ENCODE data around the gene PKP4.

The PKP4 gene

GRCh38 chr2:158659483-158659882 is 202.7 kb downstream of the PKP4 start:
- no peak overlapping the region for H3K4me2 ChIP-seq
- H3K4me1 ChIP-seq (ENCODE audit: low read depth, poor library complexity, severe bottlenecking): no peaks in the 10 kb centered on the region
- H3K36me3 ChIP-seq (ENCODE audit: insufficient read depth): no peaks in the 10 kb centered on the region
- no peak overlapping the region for H3K27ac ChIP-seq
- H3K4me3 ChIP-seq (IDR thresholded peaks at IDR 0.05; ENCODE audit: insufficient read depth, low read depth, low read length): no peak overlapping the region
- H4K20me1 ChIP-seq (ENCODE audit: insufficient read depth): no peaks in the 10 kb centered on the region
- H3K27me3 ChIP-seq (ENCODE audit: insufficient read depth, low read depth): no peaks in the 10 kb centered on the region
- H3K9ac ChIP-seq: no peak overlapping the region
- no peak overlapping the region for H2AFZ ChIP-seq (ENCODE audit: low read depth)
- no peak for TF ChIP-seq CTCF (conservative IDR thresholded peaks at IDR 0.05; ENCODE audit: low read depth, low read length)
- no peaks in the 10 kb centered on the region for H3K79me2 ChIP-seq (ENCODE audit: insufficient read depth, low read depth)

- H3K79me2 ChIP-seq (ENCODE audit: insufficient read depth, low read depth): no peaks in the 10 kb centered on the region
- no peak for TF ChIP-seq CTCF (conservative IDR thresholded peaks at IDR 0.05; ENCODE audit: low read depth, low read length)
- H3K4me3 ChIP-seq (IDR thresholded peaks at IDR 0.05; ENCODE audit: insufficient read depth, low read depth, low read length): no peak overlapping the region
- H3K27me3 ChIP-seq (ENCODE audit: insufficient read depth, low read depth): no peaks in the 10 kb centered on the region
- no peaks in the 10 kb centered on the region; the same call in 1 of the 2 replicates for H3K36me3 ChIP-seq (ENCODE audit: insufficient read depth)
- H3K27ac ChIP-seq: no peak overlapping the region
- peaks cover 15% of the 10 kb centered on the region for H3K4me1 ChIP-seq (ENCODE audit: low read depth, poor library complexity, severe bottlenecking)
- no peaks in the 10 kb centered on the region for H4K20me1 ChIP-seq (ENCODE audit: insufficient read depth)
- no peak overlapping the region for H3K9ac ChIP-seq
- no peak overlapping the region for H3K4me2 ChIP-seq
- no peak overlapping the region for H2AFZ ChIP-seq (ENCODE audit: low read depth)
These were observed 204.5 kb downstream of the PKP4 start for GRCh38 chr2:158661231-158661630.

GRCh38 chr2:158662421-158662820 is 205.7 kb downstream of the PKP4 start:
- no peaks in the 10 kb centered on the region for H4K20me1 ChIP-seq (ENCODE audit: insufficient read depth)
- no peak overlapping the region for H2AFZ ChIP-seq (ENCODE audit: low read depth)
- no peaks in the 10 kb centered on the region for H3K27me3 ChIP-seq (ENCODE audit: insufficient read depth, low read depth)
- H3K36me3 ChIP-seq (ENCODE audit: insufficient read depth): no peaks in the 10 kb centered on the region; the same call in 1 of the 2 replicates
- H3K9ac ChIP-seq: no peak overlapping the region
- H3K4me1 ChIP-seq (ENCODE audit: low read depth, poor library complexity, severe bottlenecking): peaks cover 15% of the 10 kb centered on the region
- TF ChIP-seq CTCF (conservative IDR thresholded peaks at IDR 0.05; ENCODE audit: low read depth, low read length): no peak
- H3K27ac ChIP-seq: no peak overlapping the region
- no peaks in the 10 kb centered on the region for H3K79me2 ChIP-seq (ENCODE audit: insufficient read depth, low read depth)
- no peak overlapping the region for H3K4me3 ChIP-seq (IDR thresholded peaks at IDR 0.05; ENCODE audit: insufficient read depth, low read depth, low read length)
- H3K4me2 ChIP-seq: no peak overlapping the region

- Histone ChIP-seq H2AFZ (ENCODE audit: low read depth) (no peak overlapping the region), H3K4me2 (no peak overlapping the region), H3K4me1 (ENCODE audit: low read depth, poor library complexity, severe bottlenecking) (peaks cover 15% of the 10 kb centered on the region), H3K79me2 (ENCODE audit: insufficient read depth, low read depth) (no peaks in the 10 kb centered on the region), H3K27ac (no peak overlapping the region), H3K9ac (no peak overlapping the region), H3K36me3 (ENCODE audit: insufficient read depth) (no peaks in the 10 kb centered on the region; the same call in 1 of the 2 replicates), H3K27me3 (ENCODE audit: insufficient read depth, low read depth) (no peaks in the 10 kb centered on the region), H3K4me3 (IDR thresholded peaks at IDR 0.05; ENCODE audit: insufficient read depth, low read depth, low read length) (no peak overlapping the region), H4K20me1 (ENCODE audit: insufficient read depth) (no peaks in the 10 kb centered on the region)
- no peak for TF ChIP-seq CTCF (conservative IDR thresholded peaks at IDR 0.05; ENCODE audit: low read depth, low read length)
These were observed 207.0 kb downstream of the PKP4 start for GRCh38 chr2:158663796-158664195.
